Activated CD8-positive, alpha-beta T cell treated with anti-CD3 and anti-CD28 coated beads for 36 hours (primary cell): ENCODE results near the gene SLC12A1. TPM values are rescaled to one million over a fixed set of nuclear protein-coding genes. Genes with fewer than 3 reads are reported as not detected.

Experiments
- ATAC-seq: fragments of 200-7000 bp; cut with Tn5 transposase; one replicate; pipeline ENCODE4 v1.10.0; 2021; ENCODE audit warnings: mild to moderate bottlenecking, moderate library complexity
- CTCF ChIA-PET: fragments of 350-600 bp; sonication (Branson Sonifier 250); formaldehyde crosslinking; loops from one replicate; lab custom pipeline; 2021; ENCODE audit warnings: antibody characterized with exemption; lab: Charles Lee
- POLR2A ChIA-PET: fragments of 350-600 bp; sonication (Branson Sonifier 250); formaldehyde crosslinking; loops from one replicate; lab custom pipeline; 2021; ENCODE audit warnings: antibody characterized with exemption; lab: Charles Lee
- DNase-seq: peaks from one replicate; pipeline ENCODE4 v3.0.0-alpha.2; 2020
- H3K27ac Mint-ChIP-seq: one replicate; pipeline ENCODE4 v1.8.0; 2021; ENCODE audit warnings: mild to moderate bottlenecking, mixed read lengths
- H3K27me3 Mint-ChIP-seq: one replicate; pipeline ENCODE4 v1.8.0; 2021; ENCODE audit warnings: mixed read lengths
- H3K36me3 Mint-ChIP-seq: one replicate; pipeline ENCODE4 v1.8.0; 2021; ENCODE audit warnings: low read depth, mixed read lengths
- H3K4me1 Mint-ChIP-seq: one replicate; pipeline ENCODE4 v1.8.0; 2021; ENCODE audit warnings: low read depth, mixed read lengths
- H3K4me3 Mint-ChIP-seq: one replicate; pipeline ENCODE4 v1.8.0; 2021; ENCODE audit warnings: mild to moderate bottlenecking, moderate library complexity, mixed read lengths
- H3K9me3 Mint-ChIP-seq: one replicate; pipeline ENCODE4 v1.8.0; 2021; ENCODE audit warnings: mixed read lengths
- intact Hi-C: fragments of 100-400 bp; cut with micrococcal nuclease; formaldehyde crosslinking; loops from one replicate; pipeline ENCODE4 v1.10.0; 2022
- total RNA-seq, 2 experiments: library from RNA; stranded (reverse); gene quantifications; one replicate each; pipeline ENCODE4 v1.2.3, GENCODE V29; 2021
- TF ChIP-seq, protein P1 (sequence below): fragments of 200-600 bp; IDR thresholded peaks from one replicate; pipeline ENCODE4 v1.8.0; 2022; ENCODE audit warnings: antibody characterized with exemption, mild to moderate bottlenecking

The SLC12A1 gene
- total RNA-seq, 2 experiments from 2014 or later: not detected

DNA sequence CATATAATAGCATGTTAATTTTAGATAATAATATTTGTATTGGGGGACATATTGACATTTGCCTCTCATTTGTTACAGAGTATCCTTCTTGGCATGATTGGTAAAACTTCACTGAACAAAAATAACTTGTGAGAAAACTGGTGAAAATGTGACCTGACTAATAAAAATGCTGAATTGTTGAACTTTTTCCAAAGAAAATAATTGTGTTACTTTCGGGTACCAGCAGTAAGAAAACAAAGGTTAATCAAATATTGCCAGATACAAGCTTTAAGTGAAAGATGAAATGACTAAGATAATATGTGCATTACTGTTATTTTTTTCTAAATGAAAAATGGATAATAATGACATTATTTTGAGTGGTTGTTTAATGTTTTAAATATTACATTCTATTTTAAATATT, 15.2 kb downstream of the SLC12A1 start:
- DNase-seq: no peak
- no peaks in the 10 kb centered on the region for H3K4me1 Mint-ChIP-seq
- no peak overlapping the region for H3K4me3 Mint-ChIP-seq
- no peaks in the 10 kb centered on the region for H3K9me3 Mint-ChIP-seq
- TF ChIP-seq, protein P1, sequence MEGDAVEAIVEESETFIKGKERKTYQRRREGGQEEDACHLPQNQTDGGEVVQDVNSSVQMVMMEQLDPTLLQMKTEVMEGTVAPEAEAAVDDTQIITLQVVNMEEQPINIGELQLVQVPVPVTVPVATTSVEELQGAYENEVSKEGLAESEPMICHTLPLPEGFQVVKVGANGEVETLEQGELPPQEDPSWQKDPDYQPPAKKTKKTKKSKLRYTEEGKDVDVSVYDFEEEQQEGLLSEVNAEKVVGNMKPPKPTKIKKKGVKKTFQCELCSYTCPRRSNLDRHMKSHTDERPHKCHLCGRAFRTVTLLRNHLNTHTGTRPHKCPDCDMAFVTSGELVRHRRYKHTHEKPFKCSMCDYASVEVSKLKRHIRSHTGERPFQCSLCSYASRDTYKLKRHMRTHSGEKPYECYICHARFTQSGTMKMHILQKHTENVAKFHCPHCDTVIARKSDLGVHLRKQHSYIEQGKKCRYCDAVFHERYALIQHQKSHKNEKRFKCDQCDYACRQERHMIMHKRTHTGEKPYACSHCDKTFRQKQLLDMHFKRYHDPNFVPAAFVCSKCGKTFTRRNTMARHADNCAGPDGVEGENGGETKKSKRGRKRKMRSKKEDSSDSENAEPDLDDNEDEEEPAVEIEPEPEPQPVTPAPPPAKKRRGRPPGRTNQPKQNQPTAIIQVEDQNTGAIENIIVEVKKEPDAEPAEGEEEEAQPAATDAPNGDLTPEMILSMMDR: no peak
- ChIA-PET CTCF (no interaction called here), POLR2A (no interaction called here)
- no peak overlapping the region for H3K27ac Mint-ChIP-seq
- peaks cover 8% of the 10 kb centered on the region for H3K27me3 Mint-ChIP-seq
- no peak for ATAC-seq
- intact Hi-C loops: no loop called here
- no peaks in the 10 kb centered on the region for H3K36me3 Mint-ChIP-seq

DNA sequence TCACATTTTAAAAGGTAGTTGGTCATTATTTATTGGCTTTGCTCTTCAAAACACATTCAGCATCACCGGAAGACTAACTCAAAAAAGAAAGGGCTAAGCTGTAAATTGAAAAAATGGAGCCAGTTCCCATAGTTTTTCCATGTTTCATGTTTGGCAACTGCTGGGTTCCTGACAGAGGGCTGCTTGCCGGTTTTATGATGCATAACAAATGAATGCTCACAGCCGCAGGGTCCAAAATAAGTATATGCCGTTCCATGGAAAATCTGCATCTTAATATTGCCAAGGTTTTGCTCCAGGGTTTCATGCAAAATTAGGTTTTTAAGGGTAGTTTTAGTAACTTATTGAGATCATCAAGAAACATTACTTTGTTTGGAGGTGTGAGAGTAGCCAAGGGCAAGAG, 15.8 kb downstream of the SLC12A1 start:
- intact Hi-C loops: no loop called here

DNA sequence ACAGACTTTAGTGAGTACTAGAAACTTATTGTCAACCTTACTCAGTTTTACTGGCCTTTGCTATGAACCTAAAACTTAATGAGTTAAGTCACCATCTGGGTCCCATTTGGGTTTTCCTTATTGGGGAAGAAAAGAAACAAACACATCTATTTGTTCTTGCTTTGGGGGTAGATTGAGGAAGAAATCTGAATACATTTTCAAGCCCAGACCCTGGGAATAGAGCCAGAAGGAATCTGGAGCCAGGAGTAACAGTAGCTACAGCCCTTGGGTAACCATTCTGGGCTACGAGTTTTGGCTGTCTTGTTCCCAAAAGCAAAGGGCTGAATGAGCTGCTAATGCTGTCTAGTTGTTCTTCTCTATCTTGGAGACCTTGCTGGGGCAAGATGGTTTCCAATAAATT, 16.5 kb downstream of the SLC12A1 start:
- ATAC-seq (no peak), DNase-seq (no peak)
- no peak overlapping the region for H3K27ac Mint-ChIP-seq
- no peaks in the 10 kb centered on the region for H3K9me3 Mint-ChIP-seq
- TF ChIP-seq, protein P1: no peak
- no peak overlapping the region for H3K4me3 Mint-ChIP-seq
- POLR2A ChIA-PET: no interaction called here
- no peaks in the 10 kb centered on the region for H3K4me1 Mint-ChIP-seq
- no peaks in the 10 kb centered on the region for H3K36me3 Mint-ChIP-seq
- peaks cover 8% of the 10 kb centered on the region for H3K27me3 Mint-ChIP-seq
- CTCF ChIA-PET: no interaction called here
- intact Hi-C loops: no loop called here

More for the DNA sequence above, 15.8 kb downstream of the SLC12A1 start:
- ATAC-seq (no peak), DNase-seq (no peak)
- no peaks in the 10 kb centered on the region for H3K9me3 Mint-ChIP-seq
- POLR2A ChIA-PET: no interaction called here
- no peak overlapping the region for H3K27ac Mint-ChIP-seq
- TF ChIP-seq, protein P1: no peak
- CTCF ChIA-PET: no interaction called here
- H3K27me3 Mint-ChIP-seq: peaks cover 8% of the 10 kb centered on the region
- no peaks in the 10 kb centered on the region for H3K36me3 Mint-ChIP-seq
- no peaks in the 10 kb centered on the region for H3K4me1 Mint-ChIP-seq
- no peak overlapping the region for H3K4me3 Mint-ChIP-seq

DNA sequence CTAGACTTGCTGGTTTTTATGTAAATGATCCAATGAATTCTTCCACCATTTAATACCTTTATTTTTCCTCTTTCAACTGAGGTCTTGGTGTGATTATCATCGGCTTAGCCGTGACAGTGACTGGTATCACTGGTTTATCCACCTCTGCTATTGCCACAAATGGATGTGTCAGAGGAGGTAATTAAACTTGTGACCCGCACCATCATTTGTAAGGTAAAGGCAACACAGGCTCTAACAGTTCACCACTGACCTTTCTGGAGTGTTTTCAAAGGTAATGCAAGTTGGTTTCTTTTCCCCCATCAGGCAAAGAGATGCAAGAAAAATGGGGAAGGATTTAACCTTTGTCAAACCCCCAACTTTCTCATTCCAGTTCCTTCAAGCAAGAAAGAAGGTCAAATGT, 19.7 kb downstream of the SLC12A1 start:
- Mint-ChIP-seq H3K4me3 (no peak overlapping the region), H3K27me3 (peaks cover 8% of the 10 kb centered on the region), H3K9me3 (no peaks in the 10 kb centered on the region), H3K27ac (no peak overlapping the region), H3K36me3 (no peaks in the 10 kb centered on the region), H3K4me1 (no peaks in the 10 kb centered on the region)
- no peak for DNase-seq
- ATAC-seq: no peak
- ChIA-PET CTCF (no interaction called here), POLR2A (no interaction called here)
- TF ChIP-seq, protein P1: no peak
- intact Hi-C loops: no loop called here

DNA sequence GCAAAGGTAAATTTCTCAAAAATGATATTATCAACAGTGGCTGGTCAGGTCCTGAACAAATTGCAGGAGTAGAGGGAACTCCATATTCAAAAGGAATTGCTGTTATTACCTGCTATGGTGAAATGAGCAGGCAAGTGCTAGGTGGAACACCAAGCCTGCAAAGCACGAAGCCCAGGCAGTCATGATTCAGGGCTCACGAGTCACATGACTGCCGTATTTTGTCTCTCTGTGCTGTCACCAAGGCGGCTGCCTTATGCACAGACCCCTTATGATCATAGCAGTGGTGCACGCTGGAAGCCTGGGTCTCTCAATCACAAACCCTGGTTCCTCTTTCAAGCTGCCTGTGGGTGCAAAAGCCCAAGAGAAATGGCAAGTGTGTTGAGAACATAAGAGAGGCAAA, 24.4 kb downstream of the SLC12A1 start:
- CTCF ChIA-PET: no interaction called here
- Mint-ChIP-seq H3K36me3 (no peaks in the 10 kb centered on the region), H3K9me3 (no peaks in the 10 kb centered on the region), H3K4me3 (no peak overlapping the region), H3K27me3 (peaks cover 2% of the 10 kb centered on the region), H3K27ac (no peak overlapping the region), H3K4me1 (no peaks in the 10 kb centered on the region)
- intact Hi-C loops: no loop called here
- DNase-seq (no peak), ATAC-seq (no peak)
- TF ChIP-seq, protein P1: no peak
- POLR2A ChIA-PET: no interaction called here
